Neural cell (in vitro differentiated cells): ENCODE measurements around the gene SLC6A18. TPM values are rescaled to one million over a fixed set of nuclear protein-coding genes. Genes with fewer than 3 reads are reported as not detected.
A peak's percentile ranks its signal among the peaks of the same experiment; 100 is the strongest.

Experiments used
- H2AFZ ChIP-seq: fragments of 200-600, 300-800 bp; sonication (generic), shearing (Covaris generic); 2 replicates; pipeline ENCODE4 v1.6.0; 2014; ENCODE audit warnings: low read depth, mild to moderate bottlenecking, antibody characterized with exemption, low read length, moderate library complexity
- H3F3A ChIP-seq: fragments of 200-600 bp; shearing (Covaris generic); 2 replicates; pipeline ENCODE4 v1.6.1; 2016; ENCODE audit warnings: mild to moderate bottlenecking, moderate library complexity, mixed read lengths, antibody characterized with exemption, low read length; ENCODE audit not compliant: insufficient read depth, poor library complexity, severe bottlenecking
- H3K27ac ChIP-seq: fragments of 200-600, 300-800 bp; sonication (generic), shearing (Covaris generic); 2 replicates; pipeline ENCODE4 v1.5.1; 2014; ENCODE audit warnings: mild to moderate bottlenecking, low read length, moderate library complexity
- H3K27me3 ChIP-seq: fragments of 300-800, 200-600 bp; sonication (generic), shearing (Covaris generic); 2 replicates; pipeline ENCODE4 v1.6.0; 2014; ENCODE audit warnings: mild to moderate bottlenecking, low read depth, low read length, moderate library complexity; ENCODE audit not compliant: insufficient read depth
- H3K36me3 ChIP-seq: fragments of 300-800, 200-600 bp; sonication (generic), shearing (Covaris generic); 2 replicates; pipeline ENCODE4 v1.5.1; 2014; ENCODE audit warnings: mild to moderate bottlenecking, antibody characterized with exemption, low read length, moderate library complexity; ENCODE audit not compliant: insufficient read depth
- H3K4me2 ChIP-seq: fragments of 300-800, 200-600 bp; sonication (generic), shearing (Covaris generic); 2 replicates; pipeline ENCODE4 v1.6.0; 2014; ENCODE audit warnings: mild to moderate bottlenecking, low read length
- H3K4me3 ChIP-seq: fragments of 300-800, 200-600 bp; sonication (generic), shearing (Covaris generic); 2 replicates; pipeline ENCODE4 v1.5.1; 2014; ENCODE audit warnings: mild to moderate bottlenecking, low read length, moderate library complexity
- H3K79me2 ChIP-seq: fragments of 200-600 bp; shearing (Covaris generic); replicated peaks from 2 replicates; pipeline ENCODE4 v1.6.0; 2014; ENCODE audit warnings: mild to moderate bottlenecking, low read length, moderate library complexity; ENCODE audit not compliant: insufficient read depth
- H3K9ac ChIP-seq: fragments of 300-800, 200-600 bp; sonication (generic), shearing (Covaris generic); 2 replicates; pipeline ENCODE4 v1.6.1; 2016; ENCODE audit warnings: mild to moderate bottlenecking, low read length, mixed read lengths
- H3K9me2 ChIP-seq: fragments of 200-600 bp; shearing (Covaris generic); 2 replicates; pipeline ENCODE4 v1.6.1; 2016; ENCODE audit warnings: mild to moderate bottlenecking, low read length, mixed read lengths; ENCODE audit not compliant: insufficient read depth
- H3K9me3 ChIP-seq: fragments of 200-600, 300-800 bp; sonication (generic), shearing (Covaris generic); 2 replicates; pipeline ENCODE4 v1.6.1; 2016; ENCODE audit warnings: mild to moderate bottlenecking, mixed run types, low read length, moderate library complexity, mixed read lengths
- H4K20me1 ChIP-seq: fragments of 200-600 bp; shearing (Covaris generic); 2 replicates; pipeline ENCODE4 v1.6.1; 2016; ENCODE audit warnings: mild to moderate bottlenecking, mixed run types; ENCODE audit not compliant: insufficient read depth
- EP300 ChIP-seq: fragments of 450-650 bp; conservative IDR thresholded peaks from 2 replicates; pipeline ENCODE4 v1.6.1; 2014; ENCODE audit warnings: antibody characterized with exemption, mild to moderate bottlenecking, moderate library complexity; ENCODE audit not compliant: poor library complexity, severe bottlenecking
- EZH2 ChIP-seq: fragments of 200-600, 300-800 bp; shearing (Covaris generic), sonication (generic); IDR thresholded peaks from 2 replicates; pipeline ENCODE4 v1.6.1; 2014; ENCODE audit warnings: antibody characterized with exemption, low read length, borderline replicate concordance, mild to moderate bottlenecking; ENCODE audit not compliant: insufficient read depth, poor library complexity, severe bottlenecking
- MXI1 ChIP-seq: fragments of 450-650 bp; conservative IDR thresholded peaks from 2 replicates; pipeline ENCODE4 v1.6.1; 2014; ENCODE audit warnings: antibody characterized with exemption, mild to moderate bottlenecking; ENCODE audit not compliant: poor library complexity, severe bottlenecking
- POLR2AphosphoS5 ChIP-seq: IDR thresholded peaks from 2 replicates; pipeline ENCODE4 v1.6.1; 2012
- RAD21 ChIP-seq: fragments of 450-650 bp; conservative IDR thresholded peaks from 2 replicates; pipeline ENCODE4 v1.6.1; 2014; ENCODE audit warnings: antibody characterized with exemption, mild to moderate bottlenecking, moderate library complexity
- REST ChIP-seq: IDR thresholded peaks from 2 replicates; pipeline ENCODE4 v1.6.1; 2012; ENCODE audit warnings: borderline replicate concordance
- SMC3 ChIP-seq: fragments of 450-650 bp; conservative IDR thresholded peaks from 2 replicates; pipeline ENCODE4 v1.6.1; 2014; ENCODE audit warnings: antibody characterized with exemption, mild to moderate bottlenecking, moderate library complexity; ENCODE audit not compliant: poor library complexity
- TAF1 ChIP-seq: IDR thresholded peaks from 2 replicates; pipeline ENCODE4 v1.6.1; 2012; ENCODE audit warnings: low read depth
- polyA plus RNA-seq: library from polyadenylated mRNA; depleted of rRNA; stranded (reverse); fragments of >200 nt; gene quantifications from 2 replicates; pipeline ENCODE4 v1.2.3, GENCODE V29; 2014
- TF ChIP-seq, protein P1 (sequence below): fragments of 450-650 bp; IDR thresholded peaks from 2 replicates; pipeline ENCODE4 v1.5.1; 2014; ENCODE audit warnings: antibody characterized with exemption, mild to moderate bottlenecking, moderate library complexity; ENCODE audit not compliant: poor library complexity, severe bottlenecking

SLC6A18 gene
- polyA plus RNA-seq, 1 donor from 2014 or later = not detected

DNA sequence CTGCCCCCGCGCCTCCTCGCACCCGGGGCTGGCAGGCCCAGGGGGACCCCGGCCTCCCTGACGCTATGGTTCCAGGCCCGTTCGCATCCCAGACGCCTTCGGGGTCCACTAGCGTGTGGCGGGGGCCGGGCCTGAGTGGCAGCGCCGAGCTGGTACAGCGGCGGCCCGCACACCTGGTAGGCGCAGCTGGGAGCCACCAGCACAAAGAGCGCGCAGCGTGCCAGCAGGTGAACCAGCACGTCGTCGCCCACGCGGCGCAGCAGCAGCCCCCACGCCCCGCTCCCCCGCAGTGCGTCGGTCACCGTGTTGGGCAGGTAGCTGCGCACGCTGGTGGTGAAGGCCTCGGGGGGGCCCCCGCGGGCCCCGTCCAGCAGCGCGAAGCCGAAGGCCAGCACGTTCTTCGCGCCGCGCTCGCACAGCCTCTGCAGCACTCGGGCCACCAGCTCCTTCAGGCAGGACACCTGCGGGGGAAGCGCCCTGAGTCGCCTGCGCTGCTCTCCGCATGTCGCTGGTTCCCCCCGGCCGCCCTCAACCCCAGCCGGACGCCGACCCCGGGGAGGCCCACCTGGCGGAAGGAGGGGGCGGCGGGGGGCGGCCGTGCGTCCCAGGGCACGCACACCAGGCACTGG is 69.1 kb downstream of the SLC6A18 start:
- H3K27me3 ChIP-seq = peaks cover 21% of the 10 kb centered on the region
- H3K9ac ChIP-seq = no peak overlapping the region
- H3K27ac ChIP-seq = no peak overlapping the region
- H3K4me2 ChIP-seq = no peak overlapping the region
- peak overlapping the region; percentile 57 for H3K4me3 ChIP-seq
- H2AFZ ChIP-seq = no peak overlapping the region
- H3K9me2 ChIP-seq = no peaks in the 10 kb centered on the region
- TF ChIP-seq POLR2AphosphoS5 (no peak), MXI1 (no peak), SMC3 (no peak), EZH2 (no peak), TAF1 (no peak), REST (no peak), EP300 (no peak), RAD21 (no peak)
- TF ChIP-seq, protein P1, sequence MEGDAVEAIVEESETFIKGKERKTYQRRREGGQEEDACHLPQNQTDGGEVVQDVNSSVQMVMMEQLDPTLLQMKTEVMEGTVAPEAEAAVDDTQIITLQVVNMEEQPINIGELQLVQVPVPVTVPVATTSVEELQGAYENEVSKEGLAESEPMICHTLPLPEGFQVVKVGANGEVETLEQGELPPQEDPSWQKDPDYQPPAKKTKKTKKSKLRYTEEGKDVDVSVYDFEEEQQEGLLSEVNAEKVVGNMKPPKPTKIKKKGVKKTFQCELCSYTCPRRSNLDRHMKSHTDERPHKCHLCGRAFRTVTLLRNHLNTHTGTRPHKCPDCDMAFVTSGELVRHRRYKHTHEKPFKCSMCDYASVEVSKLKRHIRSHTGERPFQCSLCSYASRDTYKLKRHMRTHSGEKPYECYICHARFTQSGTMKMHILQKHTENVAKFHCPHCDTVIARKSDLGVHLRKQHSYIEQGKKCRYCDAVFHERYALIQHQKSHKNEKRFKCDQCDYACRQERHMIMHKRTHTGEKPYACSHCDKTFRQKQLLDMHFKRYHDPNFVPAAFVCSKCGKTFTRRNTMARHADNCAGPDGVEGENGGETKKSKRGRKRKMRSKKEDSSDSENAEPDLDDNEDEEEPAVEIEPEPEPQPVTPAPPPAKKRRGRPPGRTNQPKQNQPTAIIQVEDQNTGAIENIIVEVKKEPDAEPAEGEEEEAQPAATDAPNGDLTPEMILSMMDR = no peak
- H3K79me2 ChIP-seq = no peaks in the 10 kb centered on the region
- no peaks in the 10 kb centered on the region for H3K9me3 ChIP-seq
- no peaks in the 10 kb centered on the region for H3F3A ChIP-seq
- no peaks in the 10 kb centered on the region for H3K36me3 ChIP-seq
- no peaks in the 10 kb centered on the region for H4K20me1 ChIP-seq

DNA sequence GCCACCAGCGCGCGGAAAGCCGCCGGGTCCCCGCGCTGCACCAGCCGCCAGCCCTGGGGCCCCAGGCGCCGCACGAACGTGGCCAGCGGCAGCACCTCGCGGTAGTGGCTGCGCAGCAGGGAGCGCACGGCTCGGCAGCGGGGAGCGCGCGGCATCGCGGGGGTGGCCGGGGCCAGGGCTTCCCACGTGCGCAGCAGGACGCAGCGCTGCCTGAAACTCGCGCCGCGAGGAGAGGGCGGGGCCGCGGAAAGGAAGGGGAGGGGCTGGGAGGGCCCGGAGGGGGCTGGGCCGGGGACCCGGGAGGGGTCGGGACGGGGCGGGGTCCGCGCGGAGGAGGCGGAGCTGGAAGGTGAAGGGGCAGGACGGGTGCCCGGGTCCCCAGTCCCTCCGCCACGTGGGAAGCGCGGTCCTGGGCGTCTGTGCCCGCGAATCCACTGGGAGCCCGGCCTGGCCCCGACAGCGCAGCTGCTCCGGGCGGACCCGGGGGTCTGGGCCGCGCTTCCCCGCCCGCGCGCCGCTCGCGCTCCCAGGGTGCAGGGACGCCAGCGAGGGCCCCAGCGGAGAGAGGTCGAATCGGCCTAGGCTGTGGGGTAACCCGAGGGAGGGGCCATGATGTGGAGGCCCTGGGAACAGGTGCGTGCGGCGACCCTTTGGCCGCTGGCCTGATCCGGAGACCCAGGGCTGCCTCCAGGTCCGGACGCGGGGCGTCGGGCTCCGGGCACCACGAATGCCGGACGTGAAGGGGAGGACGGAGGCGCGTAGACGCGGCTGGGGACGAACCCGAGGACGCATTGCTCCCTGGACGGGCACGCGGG is 69.9 kb downstream of the SLC6A18 start, which contains the start of gene TERT:
TSS of gene TERT (minus strand) at position 234 of the 815 bp plus-strand sequence. CDS start at position 155, 79 bp downstream.
- Histone ChIP-seq H3K9ac (no peak within 1 kb of the TSS), H3K27me3 (peaks cover 21% of the 10 kb centered on the region), H4K20me1 (no peaks in the 10 kb centered on the region), H3K9me2 (no peaks in the 10 kb centered on the region), H2AFZ (no peak within 1 kb of the TSS), H3K4me2 (no peak within 1 kb of the TSS), H3K27ac (no peak within 1 kb of the TSS), H3F3A (no peaks in the 10 kb centered on the region), H3K9me3 (no peaks in the 10 kb centered on the region), H3K79me2 (no peaks in the 10 kb centered on the region), H3K4me3 (peak within 1 kb of the TSS; percentile 57), H3K36me3 (no peaks in the 10 kb centered on the region)
- TF ChIP-seq, protein P1 = no peak
- peak; percentile 80 for TF ChIP-seq MXI1
- TF ChIP-seq EZH2 = no peak
- TF ChIP-seq POLR2AphosphoS5 = no peak
